Retinal pigment epithelial cell (primary cell): ENCODE measurements around the gene MSH3.

Source experiments
- DNase-seq: peaks from one replicate; pipeline ENCODE4 v3.0.0-alpha.2; 2010; ENCODE audit warnings: low read depth
- H3K4me3 ChIP-seq: 2 replicates; pipeline ENCODE4 v1.5.1; 2011; ENCODE audit warnings: mild to moderate bottlenecking, low read length, control low read depth, moderate library complexity
- TF ChIP-seq, protein P1 (sequence below): conservative IDR thresholded peaks from 2 replicates; pipeline ENCODE4 v1.5.1; 2011; ENCODE audit warnings: low read depth, low read length, control low read depth, inconsistent platforms

The MSH3 gene

GRCh38 chr5:80631278-80632259 lies 22.9 kb upstream of the MSH3 start:
- DNase-seq: no peak
- no peak overlapping the region for H3K4me3 ChIP-seq
- TF ChIP-seq, protein P1, sequence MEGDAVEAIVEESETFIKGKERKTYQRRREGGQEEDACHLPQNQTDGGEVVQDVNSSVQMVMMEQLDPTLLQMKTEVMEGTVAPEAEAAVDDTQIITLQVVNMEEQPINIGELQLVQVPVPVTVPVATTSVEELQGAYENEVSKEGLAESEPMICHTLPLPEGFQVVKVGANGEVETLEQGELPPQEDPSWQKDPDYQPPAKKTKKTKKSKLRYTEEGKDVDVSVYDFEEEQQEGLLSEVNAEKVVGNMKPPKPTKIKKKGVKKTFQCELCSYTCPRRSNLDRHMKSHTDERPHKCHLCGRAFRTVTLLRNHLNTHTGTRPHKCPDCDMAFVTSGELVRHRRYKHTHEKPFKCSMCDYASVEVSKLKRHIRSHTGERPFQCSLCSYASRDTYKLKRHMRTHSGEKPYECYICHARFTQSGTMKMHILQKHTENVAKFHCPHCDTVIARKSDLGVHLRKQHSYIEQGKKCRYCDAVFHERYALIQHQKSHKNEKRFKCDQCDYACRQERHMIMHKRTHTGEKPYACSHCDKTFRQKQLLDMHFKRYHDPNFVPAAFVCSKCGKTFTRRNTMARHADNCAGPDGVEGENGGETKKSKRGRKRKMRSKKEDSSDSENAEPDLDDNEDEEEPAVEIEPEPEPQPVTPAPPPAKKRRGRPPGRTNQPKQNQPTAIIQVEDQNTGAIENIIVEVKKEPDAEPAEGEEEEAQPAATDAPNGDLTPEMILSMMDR: no peak

DNA sequence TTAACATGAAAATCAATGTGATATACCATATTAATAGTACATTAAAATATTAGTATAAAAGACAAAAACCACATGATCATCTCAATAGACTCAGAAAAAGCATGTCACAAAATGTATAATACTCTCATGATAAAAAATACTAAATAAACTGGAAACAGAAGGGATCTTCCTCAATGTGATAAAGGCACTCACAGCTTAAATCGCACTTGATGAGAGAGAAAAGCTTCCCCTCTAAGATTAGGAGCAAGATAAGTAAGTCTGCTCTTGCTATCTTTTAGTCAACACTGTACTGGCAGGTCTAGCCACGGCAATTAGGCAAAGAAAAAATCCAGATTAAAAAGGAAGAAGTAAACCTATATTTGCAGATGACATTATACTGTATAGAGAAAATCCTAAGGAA lies 21.8 kb upstream of the MSH3 start:
- no peak overlapping the region for H3K4me3 ChIP-seq
- TF ChIP-seq, protein P1: no peak
- DNase-seq: no peak

- TF ChIP-seq, protein P1: no peak
- DNase-seq: no peak
- no peak overlapping the region for H3K4me3 ChIP-seq
These were observed 20.3 kb upstream of the MSH3 start for GRCh38 chr5:80634193-80634592.

GRCh38 chr5:80641353-80641752 lies 13.1 kb upstream of the MSH3 start:
- no peak for DNase-seq
- no peak overlapping the region for H3K4me3 ChIP-seq
- TF ChIP-seq, protein P1: no peak

DNA sequence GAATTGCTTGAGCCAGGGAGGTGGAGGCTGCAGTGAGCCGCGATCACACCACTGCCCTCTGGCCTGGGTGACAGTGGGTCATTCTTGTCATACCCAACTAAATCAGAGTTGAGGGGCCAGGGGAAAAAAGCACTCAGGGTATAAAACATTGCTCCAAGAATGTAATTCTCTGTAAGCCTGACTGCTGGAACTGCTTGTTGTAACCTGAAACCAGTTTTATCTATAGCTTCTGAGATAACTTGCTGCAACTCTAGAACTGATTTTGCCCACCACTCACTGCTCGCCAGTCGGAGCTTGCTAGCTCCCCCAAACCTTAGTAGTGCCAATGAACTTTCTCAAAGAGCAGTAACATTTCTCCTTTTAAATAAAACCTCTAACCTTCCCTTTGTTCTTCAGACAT lies 9.6 kb upstream of the MSH3 start:
- no peak overlapping the region for H3K4me3 ChIP-seq
- DNase-seq: no peak
- TF ChIP-seq, protein P1: no peak

DNA sequence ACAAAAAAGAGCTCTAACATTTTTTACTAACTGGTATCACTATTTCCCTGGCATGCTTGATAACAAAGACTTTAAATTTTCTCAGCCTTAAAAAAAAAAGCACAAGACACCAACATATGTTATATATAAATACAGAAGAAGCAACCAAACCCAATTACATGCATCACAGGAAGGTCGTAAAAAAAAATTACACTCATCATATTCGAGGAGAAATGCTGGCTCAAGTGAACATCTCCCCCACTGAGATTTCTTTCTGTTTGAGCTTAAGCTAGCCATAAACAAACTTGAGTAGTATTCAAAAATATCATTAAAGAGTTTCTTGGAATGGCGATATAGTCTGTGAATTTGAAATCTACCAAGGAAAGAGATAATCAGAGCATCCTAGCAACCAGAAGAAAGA lies 7.5 kb upstream of the MSH3 start:
- TF ChIP-seq, protein P1: no peak
- no peak overlapping the region for H3K4me3 ChIP-seq
- DNase-seq: no peak

DNA sequence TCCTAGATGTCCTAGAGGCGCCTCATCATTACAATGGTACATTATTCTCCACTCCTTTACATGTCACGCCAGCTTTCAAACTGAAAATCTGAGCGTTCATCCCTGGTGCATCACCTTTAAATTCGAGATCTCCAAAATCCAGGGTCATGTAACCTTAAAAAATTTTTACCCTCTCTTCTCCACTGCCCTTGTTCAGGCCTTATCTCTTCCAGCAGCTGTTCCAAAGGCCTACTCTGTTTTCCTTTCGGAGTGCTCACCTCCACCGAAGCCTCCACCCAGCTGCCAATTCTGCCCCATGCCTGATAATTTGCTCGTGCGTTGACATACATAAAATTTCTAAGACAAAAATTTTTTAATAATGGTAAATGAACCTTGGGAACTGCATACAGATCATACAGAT lies 950 bp upstream of the MSH3 start:
- TF ChIP-seq, protein P1: no peak
- H3K4me3 ChIP-seq: peak overlapping the region; percentile 69
- no peak for DNase-seq
